Measurements from ENCODE around the gene WRAP53. TPM values are rescaled to one million over a fixed set of nuclear protein-coding genes. Genes with fewer than 3 reads are reported as not detected.

WRAP53 gene
- total RNA-seq, 1 donor from 2014 or later: 17.1 TPM

- H3K4me1 Mint-ChIP-seq: peaks cover 19% of the 10 kb centered on the region
- H3K9me3 Mint-ChIP-seq: no peaks in the 10 kb centered on the region
- H3K36me3 Mint-ChIP-seq (ENCODE audit: low read depth): no peaks in the 10 kb centered on the region
- intact Hi-C loops (cut with micrococcal nuclease): no loop called here
- H3K27me3 Mint-ChIP-seq: peaks cover 58% of the 10 kb centered on the region
- ChIA-PET POLR2A (no interaction called here), CTCF (no interaction called here)
- H3K27ac Mint-ChIP-seq: no peak overlapping the region
- ATAC-seq (ENCODE audit: low read depth) (no peak), DNase-seq (no peak)
- TF ChIP-seq CTCF (IDR thresholded peaks at IDR 0.05): no peak
- no peak overlapping the region for H3K4me3 Mint-ChIP-seq
Measured at GRCh38 chr17:7709031-7709430, 20.8 kb downstream of the WRAP53 start.

GRCh38 chr17:7710301-7710700, 22.0 kb downstream of the WRAP53 start:
- TF ChIP-seq CTCF (IDR thresholded peaks at IDR 0.05): no peak
- Mint-ChIP-seq H3K4me1 (peaks cover 12% of the 10 kb centered on the region), H3K27me3 (peaks cover 58% of the 10 kb centered on the region), H3K36me3 (ENCODE audit: low read depth) (no peaks in the 10 kb centered on the region), H3K27ac (no peak overlapping the region), H3K9me3 (no peaks in the 10 kb centered on the region), H3K4me3 (no peak overlapping the region)
- intact Hi-C loops (cut with micrococcal nuclease): no loop called here
- ChIA-PET CTCF (no interaction called here), POLR2A (interaction anchor here (1.4 kb wide), 1 partner anchor 23 kb away, joined by 3 read pairs; the partner anchor contains the start of gene TP53)
- DNase-seq (no peak), ATAC-seq (ENCODE audit: low read depth) (no peak)

- no peak for TF ChIP-seq CTCF (IDR thresholded peaks at IDR 0.05)
Measured at GRCh38 chr17:7711051-7711755, 22.9 kb downstream of the WRAP53 start.

GRCh38 chr17:7712111-7712771, 24.0 kb downstream of the WRAP53 start:
- Mint-ChIP-seq H3K9me3 (no peaks in the 10 kb centered on the region), H3K27ac (no peak overlapping the region), H3K36me3 (ENCODE audit: low read depth) (no peaks in the 10 kb centered on the region), H3K4me1 (peaks cover 15% of the 10 kb centered on the region), H3K4me3 (no peak overlapping the region), H3K27me3 (peaks cover 60% of the 10 kb centered on the region)
- ATAC-seq (ENCODE audit: low read depth): no peak
- intact Hi-C loops (cut with micrococcal nuclease): no loop called here
- POLR2A ChIA-PET: no interaction called here
- TF ChIP-seq CTCF (IDR thresholded peaks at IDR 0.05): no peak
- CTCF ChIA-PET: no interaction called here
- no peak for DNase-seq

More at GRCh38 chr17:7711051-7711755, 22.9 kb downstream of the WRAP53 start:
- Mint-ChIP-seq H3K27ac (no peak overlapping the region), H3K4me3 (no peak overlapping the region), H3K4me1 (peaks cover 6% of the 10 kb centered on the region), H3K27me3 (peaks cover 61% of the 10 kb centered on the region), H3K9me3 (no peaks in the 10 kb centered on the region), H3K36me3 (ENCODE audit: low read depth) (no peaks in the 10 kb centered on the region)
- intact Hi-C loops (cut with micrococcal nuclease): no loop called here
- no peak for ATAC-seq (ENCODE audit: low read depth)
- no peak for DNase-seq
- POLR2A ChIA-PET: interaction anchor here (1.4 kb wide), 1 partner anchor 24 kb away, joined by 3 read pairs; the partner anchor contains the start of gene TP53
- CTCF ChIA-PET: no interaction called here

GRCh38 chr17:7713782-7714181, 25.5 kb downstream of the WRAP53 start:
- POLR2A ChIA-PET: no interaction called here
- no peak for DNase-seq
- peaks cover 62% of the 10 kb centered on the region for H3K27me3 Mint-ChIP-seq

More at GRCh38 chr17:7713782-7714181, 25.5 kb downstream of the WRAP53 start:
- CTCF ChIA-PET: interaction anchor here (1.3 kb wide), 1 partner anchor 27 kb away, joined by 3 read pairs; the partner anchor contains the start of gene TP53
- no peak for TF ChIP-seq CTCF (IDR thresholded peaks at IDR 0.05)
- Mint-ChIP-seq H3K4me1 (peaks cover 25% of the 10 kb centered on the region), H3K36me3 (ENCODE audit: low read depth) (no peaks in the 10 kb centered on the region), H3K9me3 (no peaks in the 10 kb centered on the region), H3K27ac (no peak overlapping the region), H3K4me3 (no peak overlapping the region)
- intact Hi-C loops (cut with micrococcal nuclease): no loop called here
- no peak for ATAC-seq (ENCODE audit: low read depth)

Measured in activated B cell treated with CpG ODN at 0.5 μM for 24 hours (primary cell).